Measurements from ENCODE around the gene ITGB7.

GRCh38 chr12:53221203-53222080 is 14.4 kb upstream of the ITGB7 start:
- TF ChIP-seq USF2 (CRISPR knock-in tag; IDR thresholded peaks at IDR 0.05) (no peak), NR2C2 (CRISPR knock-in tag; IDR thresholded peaks at IDR 0.05) (no peak), NR2C2 (tag; IDR thresholded peaks at IDR 0.05) (peak; percentile 62), TBL1XR1 (IDR thresholded peaks at IDR 0.05; ENCODE audit: low read length in 2 of 2) (no peak), E2F8 (IDR thresholded peaks at IDR 0.05; ENCODE audit: low read depth, partially characterized antibody) (no peak), MED1 (CRISPR knock-in tag; IDR thresholded peaks at IDR 0.05; ENCODE audit: borderline replicate concordance) (peak; percentile 57; the same call in 1 of the 2 replicates), SMAD3 (CRISPR knock-in tag; conservative IDR thresholded peaks at IDR 0.05) (no peak), TRIM28 (IDR thresholded peaks at IDR 0.05) (peak; percentile 63; the same call in 1 of the 2 replicates)
- TF ChIP-seq, protein P1, sequence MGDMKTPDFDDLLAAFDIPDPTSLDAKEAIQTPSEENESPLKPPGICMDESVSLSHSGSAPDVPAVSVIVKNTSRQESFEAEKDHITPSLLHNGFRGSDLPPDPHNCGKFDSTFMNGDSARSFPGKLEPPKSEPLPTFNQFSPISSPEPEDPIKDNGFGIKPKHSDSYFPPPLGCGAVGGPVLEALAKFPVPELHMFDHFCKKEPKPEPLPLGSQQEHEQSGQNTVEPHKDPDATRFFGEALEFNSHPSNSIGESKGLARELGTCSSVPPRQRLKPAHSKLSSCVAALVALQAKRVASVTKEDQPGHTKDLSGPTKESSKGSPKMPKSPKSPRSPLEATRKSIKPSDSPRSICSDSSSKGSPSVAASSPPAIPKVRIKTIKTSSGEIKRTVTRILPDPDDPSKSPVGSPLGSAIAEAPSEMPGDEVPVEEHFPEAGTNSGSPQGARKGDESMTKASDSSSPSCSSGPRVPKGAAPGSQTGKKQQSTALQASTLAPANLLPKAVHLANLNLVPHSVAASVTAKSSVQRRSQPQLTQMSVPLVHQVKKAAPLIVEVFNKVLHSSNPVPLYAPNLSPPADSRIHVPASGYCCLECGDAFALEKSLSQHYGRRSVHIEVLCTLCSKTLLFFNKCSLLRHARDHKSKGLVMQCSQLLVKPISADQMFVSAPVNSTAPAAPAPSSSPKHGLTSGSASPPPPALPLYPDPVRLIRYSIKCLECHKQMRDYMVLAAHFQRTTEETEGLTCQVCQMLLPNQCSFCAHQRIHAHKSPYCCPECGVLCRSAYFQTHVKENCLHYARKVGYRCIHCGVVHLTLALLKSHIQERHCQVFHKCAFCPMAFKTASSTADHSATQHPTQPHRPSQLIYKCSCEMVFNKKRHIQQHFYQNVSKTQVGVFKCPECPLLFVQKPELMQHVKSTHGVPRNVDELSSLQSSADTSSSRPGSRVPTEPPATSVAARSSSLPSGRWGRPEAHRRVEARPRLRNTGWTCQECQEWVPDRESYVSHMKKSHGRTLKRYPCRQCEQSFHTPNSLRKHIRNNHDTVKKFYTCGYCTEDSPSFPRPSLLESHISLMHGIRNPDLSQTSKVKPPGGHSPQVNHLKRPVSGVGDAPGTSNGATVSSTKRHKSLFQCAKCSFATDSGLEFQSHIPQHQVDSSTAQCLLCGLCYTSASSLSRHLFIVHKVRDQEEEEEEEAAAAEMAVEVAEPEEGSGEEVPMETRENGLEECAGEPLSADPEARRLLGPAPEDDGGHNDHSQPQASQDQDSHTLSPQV (IDR thresholded peaks at IDR 0.05) = peak; percentile 60; the same call in 1 of the 2 replicates
- TF ChIP-seq, protein P2, sequence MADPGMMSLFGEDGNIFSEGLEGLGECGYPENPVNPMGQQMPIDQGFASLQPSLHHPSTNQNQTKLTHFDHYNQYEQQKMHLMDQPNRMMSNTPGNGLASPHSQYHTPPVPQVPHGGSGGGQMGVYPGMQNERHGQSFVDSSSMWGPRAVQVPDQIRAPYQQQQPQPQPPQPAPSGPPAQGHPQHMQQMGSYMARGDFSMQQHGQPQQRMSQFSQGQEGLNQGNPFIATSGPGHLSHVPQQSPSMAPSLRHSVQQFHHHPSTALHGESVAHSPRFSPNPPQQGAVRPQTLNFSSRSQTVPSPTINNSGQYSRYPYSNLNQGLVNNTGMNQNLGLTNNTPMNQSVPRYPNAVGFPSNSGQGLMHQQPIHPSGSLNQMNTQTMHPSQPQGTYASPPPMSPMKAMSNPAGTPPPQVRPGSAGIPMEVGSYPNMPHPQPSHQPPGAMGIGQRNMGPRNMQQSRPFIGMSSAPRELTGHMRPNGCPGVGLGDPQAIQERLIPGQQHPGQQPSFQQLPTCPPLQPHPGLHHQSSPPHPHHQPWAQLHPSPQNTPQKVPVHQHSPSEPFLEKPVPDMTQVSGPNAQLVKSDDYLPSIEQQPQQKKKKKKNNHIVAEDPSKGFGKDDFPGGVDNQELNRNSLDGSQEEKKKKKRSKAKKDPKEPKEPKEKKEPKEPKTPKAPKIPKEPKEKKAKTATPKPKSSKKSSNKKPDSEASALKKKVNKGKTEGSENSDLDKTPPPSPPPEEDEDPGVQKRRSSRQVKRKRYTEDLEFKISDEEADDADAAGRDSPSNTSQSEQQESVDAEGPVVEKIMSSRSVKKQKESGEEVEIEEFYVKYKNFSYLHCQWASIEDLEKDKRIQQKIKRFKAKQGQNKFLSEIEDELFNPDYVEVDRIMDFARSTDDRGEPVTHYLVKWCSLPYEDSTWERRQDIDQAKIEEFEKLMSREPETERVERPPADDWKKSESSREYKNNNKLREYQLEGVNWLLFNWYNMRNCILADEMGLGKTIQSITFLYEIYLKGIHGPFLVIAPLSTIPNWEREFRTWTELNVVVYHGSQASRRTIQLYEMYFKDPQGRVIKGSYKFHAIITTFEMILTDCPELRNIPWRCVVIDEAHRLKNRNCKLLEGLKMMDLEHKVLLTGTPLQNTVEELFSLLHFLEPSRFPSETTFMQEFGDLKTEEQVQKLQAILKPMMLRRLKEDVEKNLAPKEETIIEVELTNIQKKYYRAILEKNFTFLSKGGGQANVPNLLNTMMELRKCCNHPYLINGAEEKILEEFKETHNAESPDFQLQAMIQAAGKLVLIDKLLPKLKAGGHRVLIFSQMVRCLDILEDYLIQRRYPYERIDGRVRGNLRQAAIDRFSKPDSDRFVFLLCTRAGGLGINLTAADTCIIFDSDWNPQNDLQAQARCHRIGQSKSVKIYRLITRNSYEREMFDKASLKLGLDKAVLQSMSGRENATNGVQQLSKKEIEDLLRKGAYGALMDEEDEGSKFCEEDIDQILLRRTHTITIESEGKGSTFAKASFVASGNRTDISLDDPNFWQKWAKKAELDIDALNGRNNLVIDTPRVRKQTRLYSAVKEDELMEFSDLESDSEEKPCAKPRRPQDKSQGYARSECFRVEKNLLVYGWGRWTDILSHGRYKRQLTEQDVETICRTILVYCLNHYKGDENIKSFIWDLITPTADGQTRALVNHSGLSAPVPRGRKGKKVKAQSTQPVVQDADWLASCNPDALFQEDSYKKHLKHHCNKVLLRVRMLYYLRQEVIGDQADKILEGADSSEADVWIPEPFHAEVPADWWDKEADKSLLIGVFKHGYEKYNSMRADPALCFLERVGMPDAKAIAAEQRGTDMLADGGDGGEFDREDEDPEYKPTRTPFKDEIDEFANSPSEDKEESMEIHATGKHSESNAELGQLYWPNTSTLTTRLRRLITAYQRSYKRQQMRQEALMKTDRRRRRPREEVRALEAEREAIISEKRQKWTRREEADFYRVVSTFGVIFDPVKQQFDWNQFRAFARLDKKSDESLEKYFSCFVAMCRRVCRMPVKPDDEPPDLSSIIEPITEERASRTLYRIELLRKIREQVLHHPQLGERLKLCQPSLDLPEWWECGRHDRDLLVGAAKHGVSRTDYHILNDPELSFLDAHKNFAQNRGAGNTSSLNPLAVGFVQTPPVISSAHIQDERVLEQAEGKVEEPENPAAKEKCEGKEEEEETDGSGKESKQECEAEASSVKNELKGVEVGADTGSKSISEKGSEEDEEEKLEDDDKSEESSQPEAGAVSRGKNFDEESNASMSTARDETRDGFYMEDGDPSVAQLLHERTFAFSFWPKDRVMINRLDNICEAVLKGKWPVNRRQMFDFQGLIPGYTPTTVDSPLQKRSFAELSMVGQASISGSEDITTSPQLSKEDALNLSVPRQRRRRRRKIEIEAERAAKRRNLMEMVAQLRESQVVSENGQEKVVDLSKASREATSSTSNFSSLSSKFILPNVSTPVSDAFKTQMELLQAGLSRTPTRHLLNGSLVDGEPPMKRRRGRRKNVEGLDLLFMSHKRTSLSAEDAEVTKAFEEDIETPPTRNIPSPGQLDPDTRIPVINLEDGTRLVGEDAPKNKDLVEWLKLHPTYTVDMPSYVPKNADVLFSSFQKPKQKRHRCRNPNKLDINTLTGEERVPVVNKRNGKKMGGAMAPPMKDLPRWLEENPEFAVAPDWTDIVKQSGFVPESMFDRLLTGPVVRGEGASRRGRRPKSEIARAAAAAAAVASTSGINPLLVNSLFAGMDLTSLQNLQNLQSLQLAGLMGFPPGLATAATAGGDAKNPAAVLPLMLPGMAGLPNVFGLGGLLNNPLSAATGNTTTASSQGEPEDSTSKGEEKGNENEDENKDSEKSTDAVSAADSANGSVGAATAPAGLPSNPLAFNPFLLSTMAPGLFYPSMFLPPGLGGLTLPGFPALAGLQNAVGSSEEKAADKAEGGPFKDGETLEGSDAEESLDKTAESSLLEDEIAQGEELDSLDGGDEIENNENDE (IDR thresholded peaks at IDR 0.05; ENCODE audit: low read depth, low read length) = no peak
- TF ChIP-seq, protein P3, sequence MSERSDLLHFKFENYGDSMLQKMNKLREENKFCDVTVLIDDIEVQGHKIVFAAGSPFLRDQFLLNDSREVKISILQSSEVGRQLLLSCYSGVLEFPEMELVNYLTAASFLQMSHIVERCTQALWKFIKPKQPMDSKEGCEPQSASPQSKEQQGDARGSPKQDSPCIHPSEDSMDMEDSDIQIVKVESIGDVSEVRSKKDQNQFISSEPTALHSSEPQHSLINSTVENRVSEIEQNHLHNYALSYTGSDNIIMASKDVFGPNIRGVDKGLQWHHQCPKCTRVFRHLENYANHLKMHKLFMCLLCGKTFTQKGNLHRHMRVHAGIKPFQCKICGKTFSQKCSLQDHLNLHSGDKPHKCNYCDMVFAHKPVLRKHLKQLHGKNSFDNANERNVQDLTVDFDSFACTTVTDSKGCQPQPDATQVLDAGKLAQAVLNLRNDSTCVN (CRISPR knock-in tag; IDR thresholded peaks at IDR 0.05) = no peak
